ENCODE data around the gene LRTM2.

The LRTM2 gene

GRCh38 chr12:1829306-1829900, 9.0 kb downstream of the LRTM2 start:
- no peak for DNase-seq
- ATAC-seq, result no peak

DNA sequence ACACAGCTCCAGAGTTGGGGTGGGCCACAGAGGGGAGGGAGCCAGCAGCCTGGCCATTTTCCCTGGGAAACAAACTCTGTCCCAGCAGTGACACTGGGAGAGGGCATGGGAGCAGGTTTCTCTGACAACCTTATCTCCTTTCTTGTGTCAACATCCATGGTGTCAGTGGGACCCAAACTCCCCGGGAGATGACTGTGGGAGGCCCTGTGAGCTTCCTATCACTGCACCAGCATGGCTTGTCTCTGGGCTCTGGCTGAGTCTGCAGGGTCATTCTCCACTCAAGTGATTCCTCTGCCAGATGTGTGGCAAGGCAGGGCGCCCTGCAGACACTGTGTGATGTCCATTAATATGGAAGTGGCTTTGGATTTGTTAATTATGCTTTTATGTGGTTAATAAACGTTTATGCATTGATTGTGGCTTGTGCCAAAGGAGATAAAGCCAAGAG, 10.1 kb downstream of the LRTM2 start:
- DNase-seq (no peak), ATAC-seq (no peak)

GRCh38 chr12:1830981-1831963, 10.9 kb downstream of the LRTM2 start:
- DNase-seq (peak; percentile 32), ATAC-seq (peak; percentile 32)

- no peak for ATAC-seq
Observed at GRCh38 chr12:1832801-1833595, 12.6 kb downstream of the LRTM2 start.

DNA sequence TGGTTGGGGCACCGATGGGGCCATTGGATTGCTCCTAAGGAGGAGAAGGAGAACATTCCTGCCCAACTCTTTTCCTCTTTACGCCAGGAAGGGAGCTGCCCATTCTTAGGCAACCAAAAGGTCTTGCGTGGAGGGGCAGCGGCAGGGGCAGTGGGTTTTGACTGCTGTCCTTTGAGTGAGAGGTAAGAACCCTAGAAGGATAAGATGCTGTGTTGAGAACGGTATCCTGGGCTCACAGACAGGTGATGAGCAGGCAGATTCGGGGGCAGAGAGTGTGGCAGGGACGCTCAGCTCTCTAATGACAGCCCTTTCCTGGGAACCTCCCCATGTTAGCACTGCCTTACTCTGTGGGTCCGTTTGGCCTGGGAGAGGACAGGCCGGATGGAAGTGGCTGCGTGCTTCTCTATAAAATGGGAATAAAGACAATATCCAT, 13.2 kb downstream of the LRTM2 start:
- DNase-seq (no peak), ATAC-seq (no peak)

More at GRCh38 chr12:1832801-1833595, 12.6 kb downstream of the LRTM2 start:
- no peak for DNase-seq

DNA sequence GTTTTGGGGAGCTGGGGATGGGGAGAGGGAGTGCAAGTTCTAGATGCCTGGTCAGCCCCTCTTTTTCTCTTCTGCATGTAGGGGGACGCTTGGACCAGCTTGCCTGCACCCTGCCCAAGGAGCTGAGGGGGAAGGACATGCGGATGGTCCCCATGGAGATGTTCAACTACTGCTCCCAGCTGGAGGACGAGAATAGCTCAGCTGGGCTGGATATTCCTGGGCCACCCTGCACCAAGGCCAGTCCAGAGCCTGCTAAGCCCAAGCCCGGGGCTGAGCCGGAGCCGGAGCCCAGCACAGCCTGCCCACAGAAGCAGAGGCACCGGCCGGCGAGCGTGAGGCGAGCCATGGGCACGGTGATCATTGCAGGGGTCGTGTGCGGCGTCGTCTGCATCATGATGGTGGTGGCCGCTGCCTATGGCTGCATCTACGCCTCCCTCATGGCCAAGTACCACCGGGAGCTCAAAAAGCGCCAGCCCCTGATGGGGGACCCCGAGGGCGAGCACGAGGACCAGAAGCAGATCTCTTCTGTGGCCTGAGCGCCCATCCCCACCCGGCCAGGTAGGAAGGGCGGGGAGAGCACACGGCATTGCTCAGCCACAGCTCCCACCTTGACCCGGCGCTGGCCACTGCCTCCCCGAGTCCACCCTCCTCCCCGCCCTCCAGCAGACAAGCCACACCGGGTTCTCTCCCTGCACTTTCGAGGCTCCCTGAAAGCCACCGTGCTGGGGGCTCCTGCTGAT, 14.0 kb downstream of the LRTM2 start:
- ATAC-seq (no peak), DNase-seq (no peak)

DNA sequence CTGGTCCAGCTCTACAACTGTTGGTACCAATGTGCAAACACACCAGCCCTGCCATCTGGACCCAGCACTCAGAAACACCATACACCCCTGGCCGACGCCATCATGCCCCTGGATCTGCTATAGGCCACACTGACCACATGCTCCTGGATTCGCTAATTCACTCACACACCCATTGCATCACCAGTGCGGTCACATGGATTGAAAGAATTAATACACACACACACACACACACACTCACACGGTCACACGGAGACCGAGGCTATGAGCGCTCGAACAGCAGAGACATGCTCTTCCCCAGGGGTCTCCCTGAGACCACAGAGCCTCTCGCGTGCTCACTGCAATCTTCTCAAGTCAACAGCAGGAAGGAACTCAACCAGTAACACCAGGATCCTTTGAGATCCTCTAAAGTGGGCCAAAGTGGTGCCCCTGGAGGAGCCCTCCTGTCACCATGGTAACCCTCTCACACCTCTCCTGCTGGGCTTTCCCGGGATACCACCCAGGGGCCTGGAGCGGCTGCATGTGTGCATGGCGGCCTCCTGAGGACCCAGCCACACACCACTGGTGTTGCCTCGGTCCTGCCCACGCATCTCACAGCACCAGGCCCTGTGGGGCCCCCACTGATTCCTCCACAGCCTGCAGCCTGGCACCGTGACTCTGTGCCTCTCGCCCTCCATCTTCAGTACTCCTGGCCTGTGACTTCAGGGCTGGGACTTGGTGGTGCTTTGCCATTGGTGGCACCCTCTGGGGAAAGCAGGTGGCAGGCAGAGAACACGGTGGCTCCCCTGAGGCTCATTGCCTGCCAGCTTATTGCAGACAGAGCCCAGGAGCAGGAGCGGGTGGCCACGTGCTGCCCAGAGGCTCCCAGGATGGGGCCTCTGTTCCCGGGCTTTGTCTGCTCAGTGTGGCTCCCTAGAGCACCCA, 15.1 kb downstream of the LRTM2 start:
- DNase-seq (no peak), ATAC-seq (no peak)

DNA sequence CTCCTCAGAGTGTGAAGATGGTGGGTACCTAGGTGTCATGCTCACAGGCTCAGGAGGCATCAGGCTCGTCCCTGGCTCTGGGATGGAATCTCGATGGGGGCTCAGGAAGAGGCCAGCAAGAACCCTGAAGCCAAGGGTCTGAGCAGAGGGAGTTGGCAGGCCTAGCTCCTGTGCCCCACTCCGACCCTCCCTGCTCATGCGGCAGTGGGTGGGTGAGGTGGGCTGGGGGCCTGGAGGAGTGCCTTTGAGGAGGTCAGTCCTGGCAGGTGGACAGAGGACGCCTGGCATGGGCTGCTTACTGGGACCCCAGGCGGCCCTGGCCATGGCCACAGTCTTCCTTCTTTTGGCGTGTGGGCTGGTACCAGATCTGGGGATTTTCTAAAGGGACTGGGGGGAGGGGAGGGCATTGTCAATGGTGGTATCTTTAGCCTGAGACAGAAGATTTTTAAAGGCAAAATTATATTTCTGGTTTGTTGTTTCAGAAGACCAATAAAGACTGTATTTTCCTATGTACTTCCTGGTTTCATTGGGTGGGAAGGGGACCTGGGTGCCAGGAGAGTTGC, 16.0 kb downstream of the LRTM2 start:
- DNase-seq (no peak), ATAC-seq (no peak)

DNA sequence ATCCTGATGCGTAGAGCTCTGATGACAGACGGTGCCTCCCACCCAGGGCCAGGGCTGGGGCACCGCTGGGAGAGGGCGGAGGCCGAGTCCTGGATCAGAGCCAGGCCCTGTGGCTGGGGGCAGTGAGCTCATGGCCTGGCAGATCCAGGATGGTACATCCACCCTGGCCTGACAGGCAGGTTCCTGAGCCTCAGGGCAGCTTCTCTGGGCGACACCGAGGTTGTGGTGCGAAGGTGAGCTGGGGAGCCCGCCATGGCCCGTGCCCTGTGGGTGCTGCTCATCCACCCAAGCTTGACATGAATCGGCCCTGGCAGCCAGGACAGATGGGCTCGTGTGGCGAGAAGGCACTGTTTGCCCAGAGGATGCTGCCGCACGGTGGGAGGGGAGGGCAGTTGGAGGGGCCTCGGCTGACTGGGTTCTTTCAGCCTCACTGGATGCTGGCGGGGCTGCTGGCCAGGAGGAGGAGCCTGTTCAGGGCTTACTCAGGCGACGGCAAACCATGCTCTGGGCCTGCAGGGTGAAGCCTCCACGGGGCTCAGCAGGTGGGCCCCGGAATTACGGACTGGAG, 16.6 kb downstream of the LRTM2 start:
- DNase-seq (no peak), ATAC-seq (no peak)

DNA sequence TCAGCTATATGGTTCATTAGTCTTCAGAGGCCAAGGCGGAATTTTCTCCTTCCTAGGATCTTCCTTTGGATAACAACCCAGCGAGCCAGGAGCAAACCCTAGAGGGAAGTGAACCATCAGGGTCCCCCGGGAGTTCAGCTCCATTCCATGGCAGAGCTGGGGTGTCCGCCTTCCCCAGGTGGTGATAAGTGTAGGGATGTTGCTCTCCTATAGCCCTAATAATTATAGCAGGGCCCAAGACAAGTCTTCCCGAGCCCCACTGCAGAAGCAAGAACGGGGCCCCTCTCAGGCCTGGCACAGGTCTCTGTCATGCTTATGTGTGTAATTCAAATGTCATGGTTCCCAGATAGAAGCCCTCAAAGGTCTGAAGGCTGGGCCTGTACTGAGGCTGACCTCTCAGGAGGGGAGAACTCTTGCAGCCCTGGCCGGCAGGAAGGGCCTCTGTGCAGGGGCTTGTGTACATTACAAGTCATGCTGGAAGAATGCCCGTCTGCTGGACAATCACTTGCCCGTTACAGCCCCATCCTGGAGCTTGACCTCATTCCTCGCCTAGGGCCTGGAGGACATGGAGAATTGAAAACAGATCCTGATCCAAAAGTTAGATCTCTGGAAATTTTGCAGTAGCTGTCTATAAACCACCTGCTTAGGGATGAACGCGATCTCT, 17.3 kb downstream of the LRTM2 start:
- no peak for ATAC-seq
- DNase-seq, result no peak

DNA sequence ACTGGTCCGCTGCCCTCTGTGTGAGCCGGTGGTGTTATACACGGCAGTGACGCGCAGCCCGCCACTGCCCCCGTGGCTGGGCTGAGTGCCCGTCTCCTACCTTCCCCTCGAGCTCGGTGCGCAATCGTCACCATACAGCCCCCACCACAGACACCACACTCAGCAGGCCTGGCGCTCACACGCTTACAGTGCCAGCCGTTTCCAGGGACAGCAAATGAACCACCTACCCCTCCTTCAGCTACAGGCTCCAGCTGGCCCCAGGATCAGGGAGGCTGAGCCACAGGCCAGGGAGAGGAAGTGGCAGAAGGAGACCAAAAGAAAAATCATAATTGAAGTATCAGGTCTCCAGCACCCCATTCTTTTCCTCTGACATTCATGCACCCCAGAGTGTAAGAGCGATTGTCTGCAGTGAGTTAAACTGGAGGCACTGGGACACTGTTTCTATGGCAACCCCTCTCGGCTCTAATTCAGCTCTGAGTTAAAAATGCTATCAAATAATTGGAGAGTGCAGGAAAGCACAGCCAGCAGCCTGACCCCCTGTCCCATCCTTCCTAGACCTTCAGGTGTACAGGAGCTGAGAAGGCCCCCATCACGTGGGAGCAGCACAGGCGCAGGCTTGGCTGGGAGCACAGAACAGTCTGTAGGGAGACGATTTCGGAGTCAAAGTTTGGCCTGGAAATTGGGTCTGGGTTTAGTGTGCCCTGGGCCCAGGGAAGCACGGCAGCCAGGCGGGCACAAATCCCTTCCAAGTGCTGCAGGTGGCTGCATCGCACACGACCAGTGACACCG, 18.0 kb downstream of the LRTM2 start:
- no peak for DNase-seq
- ATAC-seq, result no peak

- DNase-seq (no peak), ATAC-seq (no peak)
Observed at GRCh38 chr12:1838994-1839365, 18.6 kb downstream of the LRTM2 start.

- DNase-seq (no peak), ATAC-seq (no peak)
Observed at GRCh38 chr12:1839464-1839863, 19.1 kb downstream of the LRTM2 start.

- ATAC-seq (no peak), DNase-seq (no peak)
Observed at GRCh38 chr12:1839956-1840951, 19.9 kb downstream of the LRTM2 start.

GRCh38 chr12:1840981-1841425, 20.6 kb downstream of the LRTM2 start:
- no peak for ATAC-seq
- DNase-seq, result no peak

- DNase-seq (no peak), ATAC-seq (no peak)
Observed at GRCh38 chr12:1841586-1842182, 21.3 kb downstream of the LRTM2 start.
